ENCODE data around the gene GLRA1.

GLRA1 gene

DNA sequence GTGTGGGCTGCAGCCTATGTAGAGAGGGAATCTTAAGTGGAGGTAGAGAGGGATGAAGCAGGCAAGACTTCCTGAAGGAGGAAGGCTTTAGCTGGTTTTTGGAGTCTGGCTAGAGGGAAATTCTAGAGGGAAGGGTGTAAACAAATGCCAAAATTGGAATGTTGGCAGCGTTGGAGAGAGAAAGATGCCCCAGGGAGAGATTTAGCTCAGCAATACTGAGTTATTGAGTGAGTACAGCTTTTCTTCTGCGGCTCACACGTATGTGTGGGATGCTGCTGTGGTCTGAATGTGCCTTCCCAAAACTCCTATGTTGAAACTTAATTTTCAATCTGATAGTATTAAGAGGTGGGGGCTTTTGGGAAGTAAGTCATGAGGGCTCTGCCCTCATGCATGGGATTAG is 24.5 kb upstream of the GLRA1 start:
- H3K9me3 Mint-ChIP-seq = no peaks in the 10 kb centered on the region
- ATAC-seq (replicated peaks; ENCODE audit: extremely low read depth, poor library complexity, severe bottlenecking) = no peak

GRCh38 chr5:151947931-151948608 is 23.4 kb upstream of the GLRA1 start:
- Mint-ChIP-seq H3K36me3 (ENCODE audit: insufficient read depth) (no peaks in the 10 kb centered on the region), H3K4me1 (peaks cover 16% of the 10 kb centered on the region), H3K27ac (ENCODE audit: low read depth) (no peak overlapping the region), H3K27me3 (peaks cover 54% of the 10 kb centered on the region), H3K9me3 (no peaks in the 10 kb centered on the region), H3K4me3 (no peak overlapping the region)
- DNase-seq (ENCODE audit: low spot score in 2 of 2) = no peak
- no peak for ATAC-seq (replicated peaks; ENCODE audit: extremely low read depth, poor library complexity, severe bottlenecking)

More for the DNA sequence above, 24.5 kb upstream of the GLRA1 start:
- H3K36me3 Mint-ChIP-seq (ENCODE audit: insufficient read depth) = no peaks in the 10 kb centered on the region
- no peak for DNase-seq (ENCODE audit: low spot score in 2 of 2)
- no peak overlapping the region for H3K27ac Mint-ChIP-seq (ENCODE audit: low read depth)
- H3K4me3 Mint-ChIP-seq = no peak overlapping the region
- H3K4me1 Mint-ChIP-seq = peaks cover 16% of the 10 kb centered on the region
- H3K27me3 Mint-ChIP-seq = peaks cover 54% of the 10 kb centered on the region

GRCh38 chr5:151937851-151938250 is 13.2 kb upstream of the GLRA1 start:
- no peak overlapping the region for H3K27ac Mint-ChIP-seq (ENCODE audit: low read depth)
- no peak for DNase-seq (ENCODE audit: low spot score in 2 of 2)
- ATAC-seq (replicated peaks; ENCODE audit: extremely low read depth, poor library complexity, severe bottlenecking) = no peak
- H3K4me3 Mint-ChIP-seq = no peak overlapping the region
- no peaks in the 10 kb centered on the region for H3K4me1 Mint-ChIP-seq
- peaks cover 8% of the 10 kb centered on the region for H3K9me3 Mint-ChIP-seq
- no peaks in the 10 kb centered on the region for H3K36me3 Mint-ChIP-seq (ENCODE audit: insufficient read depth)
- H3K27me3 Mint-ChIP-seq = no peaks in the 10 kb centered on the region

DNA sequence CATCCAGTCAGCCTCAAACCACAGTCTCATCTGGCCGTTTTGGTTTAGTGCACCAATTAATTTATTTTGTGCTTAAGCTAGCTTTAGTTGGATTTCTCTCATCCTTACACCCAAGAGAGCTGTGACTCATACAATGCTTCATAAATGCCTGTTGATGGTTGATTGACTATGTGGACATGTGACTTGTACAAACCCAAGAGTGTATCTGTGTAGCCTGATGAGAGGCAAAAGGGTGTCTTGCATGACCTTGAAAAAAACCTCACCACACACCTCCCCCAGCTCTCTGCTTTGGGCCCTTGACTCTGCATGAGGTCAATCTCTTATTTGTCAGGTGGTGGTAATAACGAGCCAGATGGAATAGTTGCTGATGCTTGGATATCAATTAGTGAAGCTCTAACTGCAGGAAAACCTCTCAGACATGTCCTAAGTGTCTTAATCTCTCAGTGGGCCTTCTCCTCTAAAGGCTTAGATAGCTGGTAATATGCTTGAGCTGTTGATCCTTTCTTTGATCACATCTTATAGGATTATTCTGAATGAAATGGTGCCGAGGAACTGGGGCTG is 10.6 kb upstream of the GLRA1 start:
- Mint-ChIP-seq H3K36me3 (ENCODE audit: insufficient read depth) (no peaks in the 10 kb centered on the region), H3K4me1 (no peaks in the 10 kb centered on the region), H3K9me3 (peaks cover 16% of the 10 kb centered on the region), H3K27me3 (no peaks in the 10 kb centered on the region), H3K4me3 (no peak overlapping the region), H3K27ac (ENCODE audit: low read depth) (no peak overlapping the region)
- DNase-seq (ENCODE audit: low spot score in 2 of 2) (no peak), ATAC-seq (replicated peaks; ENCODE audit: extremely low read depth, poor library complexity, severe bottlenecking) (no peak)

DNA sequence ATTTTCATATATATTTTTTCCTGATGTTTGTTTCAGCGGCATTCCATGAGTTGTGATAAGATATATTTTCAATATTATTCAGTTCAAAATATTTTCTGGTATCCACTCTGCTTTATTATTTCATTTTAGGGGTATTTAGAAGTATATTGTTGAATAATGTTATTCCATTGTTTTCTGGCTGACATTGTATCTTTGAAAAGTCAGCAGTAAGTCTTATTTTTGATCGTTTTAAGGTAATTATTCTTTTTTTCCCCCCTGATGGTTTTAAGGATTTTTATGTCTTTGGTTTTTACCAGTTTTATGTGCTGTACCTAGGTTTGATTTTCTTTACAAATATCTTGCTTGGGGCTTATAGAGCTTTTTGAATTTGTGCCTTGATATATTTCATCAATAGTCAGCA is 6.6 kb upstream of the GLRA1 start:
- no peak overlapping the region for H3K27ac Mint-ChIP-seq (ENCODE audit: low read depth)
- DNase-seq (ENCODE audit: low spot score in 2 of 2) (no peak), ATAC-seq (replicated peaks; ENCODE audit: extremely low read depth, poor library complexity, severe bottlenecking) (no peak)
- H3K36me3 Mint-ChIP-seq (ENCODE audit: insufficient read depth) = no peaks in the 10 kb centered on the region
- H3K27me3 Mint-ChIP-seq = peaks cover 27% of the 10 kb centered on the region
- no peaks in the 10 kb centered on the region for H3K4me1 Mint-ChIP-seq
- H3K4me3 Mint-ChIP-seq = no peak overlapping the region
- peaks cover 16% of the 10 kb centered on the region for H3K9me3 Mint-ChIP-seq

DNA sequence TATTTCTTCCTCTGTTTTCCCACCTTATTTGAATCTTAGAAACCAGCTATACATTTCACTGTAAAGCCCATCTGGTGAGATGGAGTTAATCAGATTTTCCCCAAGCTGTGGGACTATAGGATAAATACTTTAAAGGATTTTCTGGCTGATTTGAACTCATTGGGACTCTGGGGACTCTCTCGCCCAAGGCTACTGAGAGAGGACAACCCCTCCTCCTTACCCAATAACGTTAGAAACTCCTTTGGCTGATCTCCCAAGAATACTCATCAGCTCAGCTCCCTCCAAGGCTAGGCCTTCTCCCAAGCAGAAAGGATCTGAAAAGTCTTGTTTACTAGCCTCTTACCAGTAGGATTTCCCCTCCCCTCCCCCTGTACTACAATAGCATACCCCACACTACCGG is 1.5 kb upstream of the GLRA1 start:
- no peak for ATAC-seq (replicated peaks; ENCODE audit: extremely low read depth, poor library complexity, severe bottlenecking)
- no peak overlapping the region for H3K4me3 Mint-ChIP-seq

DNA sequence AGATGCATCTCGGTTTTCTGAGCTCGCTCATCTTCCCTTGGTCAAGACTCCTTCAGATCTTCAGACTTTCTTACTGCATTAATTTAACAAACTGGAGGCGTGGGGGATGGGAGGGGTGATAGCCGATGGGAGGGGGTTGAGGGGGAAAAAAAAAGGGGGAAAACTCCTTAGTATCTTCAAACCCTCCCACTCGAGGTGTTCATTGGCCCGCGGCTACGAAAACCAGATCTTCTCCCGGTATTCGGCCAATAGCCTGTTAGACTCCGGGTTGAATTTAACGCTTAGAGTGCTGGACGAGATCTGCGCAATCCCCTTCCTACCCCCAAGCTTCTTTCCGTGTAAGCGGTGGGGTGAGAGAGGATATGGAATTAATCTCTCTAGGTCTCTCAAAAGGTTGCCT is 689 bp upstream of the GLRA1 start:
- Mint-ChIP-seq H3K27ac (ENCODE audit: low read depth) (no peak overlapping the region), H3K4me1 (no peaks in the 10 kb centered on the region), H3K27me3 (peaks cover 66% of the 10 kb centered on the region), H3K36me3 (ENCODE audit: insufficient read depth) (peaks cover 3% of the 10 kb centered on the region), H3K4me3 (no peak overlapping the region), H3K9me3 (peaks cover 5% of the 10 kb centered on the region)
- ATAC-seq (replicated peaks; ENCODE audit: extremely low read depth, poor library complexity, severe bottlenecking) (no peak), DNase-seq (ENCODE audit: low spot score in 2 of 2) (no peak)

More for the DNA sequence above, 1.5 kb upstream of the GLRA1 start:
- Mint-ChIP-seq H3K4me1 (no peaks in the 10 kb centered on the region), H3K27me3 (peaks cover 63% of the 10 kb centered on the region), H3K27ac (ENCODE audit: low read depth) (no peak overlapping the region), H3K36me3 (ENCODE audit: insufficient read depth) (peaks cover 3% of the 10 kb centered on the region), H3K9me3 (peaks cover 5% of the 10 kb centered on the region)
- no peak for DNase-seq (ENCODE audit: low spot score in 2 of 2)

DNA sequence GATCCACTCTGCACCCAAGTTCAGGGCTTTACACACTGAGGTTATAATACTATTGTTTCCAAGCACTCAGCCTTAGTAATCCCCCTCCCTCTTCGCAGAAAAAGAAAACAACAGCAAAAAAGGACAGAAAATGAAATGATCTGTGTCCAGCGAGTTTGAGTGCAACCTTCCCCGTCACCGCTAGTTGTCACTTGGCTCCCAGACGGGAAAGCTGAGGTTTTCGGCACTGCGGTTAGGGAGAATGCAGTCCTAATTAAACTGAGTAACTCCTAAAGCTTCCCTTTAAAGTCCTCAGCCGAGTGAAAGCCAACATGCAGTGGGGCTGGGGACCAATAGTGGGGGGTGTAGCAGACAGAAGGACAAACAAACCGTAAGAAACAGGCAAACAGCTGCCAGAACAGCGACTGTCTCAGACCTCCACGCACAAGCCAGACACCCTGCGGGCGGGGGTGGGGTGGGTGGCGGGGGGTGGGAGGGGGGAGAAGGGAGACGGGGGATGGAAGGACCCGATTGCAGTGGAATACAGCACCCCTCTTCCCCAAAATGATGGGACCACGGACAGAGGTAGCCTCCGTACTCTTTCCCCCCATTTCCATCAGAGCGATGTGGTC is 680 bp downstream of the GLRA1 start:
- H3K27me3 Mint-ChIP-seq = peaks cover 73% of the 10 kb centered on the region
- no peak overlapping the region for H3K4me3 Mint-ChIP-seq
- H3K36me3 Mint-ChIP-seq (ENCODE audit: insufficient read depth) = peaks cover 3% of the 10 kb centered on the region
- no peak for ATAC-seq (replicated peaks; ENCODE audit: extremely low read depth, poor library complexity, severe bottlenecking)
- no peak for DNase-seq (ENCODE audit: low spot score in 2 of 2)
- peaks cover 5% of the 10 kb centered on the region for H3K9me3 Mint-ChIP-seq
- H3K4me1 Mint-ChIP-seq = no peaks in the 10 kb centered on the region
- H3K27ac Mint-ChIP-seq (ENCODE audit: low read depth) = peak overlapping the region; percentile 15

GRCh38 chr5:151921916-151922315 is 2.7 kb downstream of the GLRA1 start:
- Mint-ChIP-seq H3K27me3 (peaks cover 66% of the 10 kb centered on the region), H3K27ac (ENCODE audit: low read depth) (no peak overlapping the region), H3K9me3 (peaks cover 5% of the 10 kb centered on the region)

GRCh38 chr5:151917904-151918303 is 6.7 kb downstream of the GLRA1 start:
- H3K9me3 Mint-ChIP-seq = no peaks in the 10 kb centered on the region
- H3K36me3 Mint-ChIP-seq (ENCODE audit: insufficient read depth) = no peaks in the 10 kb centered on the region
- peaks cover 54% of the 10 kb centered on the region for H3K27me3 Mint-ChIP-seq
- H3K4me3 Mint-ChIP-seq = no peak overlapping the region
- no peak overlapping the region for H3K27ac Mint-ChIP-seq (ENCODE audit: low read depth)
- no peak for DNase-seq (ENCODE audit: low spot score in 2 of 2)
- no peak for ATAC-seq (replicated peaks; ENCODE audit: extremely low read depth, poor library complexity, severe bottlenecking)
- H3K4me1 Mint-ChIP-seq = no peaks in the 10 kb centered on the region

More at GRCh38 chr5:151921916-151922315, 2.7 kb downstream of the GLRA1 start:
- DNase-seq (ENCODE audit: low spot score in 2 of 2) (no peak), ATAC-seq (replicated peaks; ENCODE audit: extremely low read depth, poor library complexity, severe bottlenecking) (no peak)
- peaks cover 3% of the 10 kb centered on the region for H3K36me3 Mint-ChIP-seq (ENCODE audit: insufficient read depth)
- no peaks in the 10 kb centered on the region for H3K4me1 Mint-ChIP-seq
- no peak overlapping the region for H3K4me3 Mint-ChIP-seq

GRCh38 chr5:151913425-151913824 is 11.2 kb downstream of the GLRA1 start:
- Mint-ChIP-seq H3K9me3 (no peaks in the 10 kb centered on the region), H3K4me3 (no peak overlapping the region), H3K27me3 (peaks cover 38% of the 10 kb centered on the region), H3K4me1 (no peaks in the 10 kb centered on the region), H3K27ac (ENCODE audit: low read depth) (no peak overlapping the region), H3K36me3 (ENCODE audit: insufficient read depth) (no peaks in the 10 kb centered on the region)
- ATAC-seq (replicated peaks; ENCODE audit: extremely low read depth, poor library complexity, severe bottlenecking) (no peak), DNase-seq (ENCODE audit: low spot score in 2 of 2) (no peak)

- Mint-ChIP-seq H3K4me3 (no peak overlapping the region), H3K27me3 (peaks cover 37% of the 10 kb centered on the region), H3K4me1 (no peaks in the 10 kb centered on the region), H3K36me3 (ENCODE audit: insufficient read depth) (no peaks in the 10 kb centered on the region), H3K9me3 (no peaks in the 10 kb centered on the region), H3K27ac (ENCODE audit: low read depth) (no peak overlapping the region)
- no peak for ATAC-seq (replicated peaks; ENCODE audit: extremely low read depth, poor library complexity, severe bottlenecking)
- DNase-seq (ENCODE audit: low spot score in 2 of 2) = no peak
Measured at GRCh38 chr5:151912360-151912759, 12.3 kb downstream of the GLRA1 start.

- H3K4me3 Mint-ChIP-seq = no peak overlapping the region
- no peaks in the 10 kb centered on the region for H3K9me3 Mint-ChIP-seq
- no peak for ATAC-seq (replicated peaks; ENCODE audit: extremely low read depth, poor library complexity, severe bottlenecking)
- H3K4me1 Mint-ChIP-seq = no peaks in the 10 kb centered on the region
- no peak overlapping the region for H3K27ac Mint-ChIP-seq (ENCODE audit: low read depth)
- H3K27me3 Mint-ChIP-seq = peaks cover 48% of the 10 kb centered on the region
- DNase-seq (ENCODE audit: low spot score in 2 of 2) = no peak
- H3K36me3 Mint-ChIP-seq (ENCODE audit: insufficient read depth) = peaks cover 2% of the 10 kb centered on the region
Measured at GRCh38 chr5:151911011-151911410, 13.6 kb downstream of the GLRA1 start.

Data from central memory CD8-positive, alpha-beta T cell (primary cell).